GM18861 (cell line): ENCODE measurements around the gene GNAT2.

Source experiments
- ATAC-seq: cut with Tn5 transposase; IDR thresholded peaks from one replicate; pipeline ENCODE4 v1.9.1; 2021; ENCODE audit not compliant: unreplicated experiment

GNAT2 gene

GRCh38 chr1:109642626-109643025, 23.2 kb upstream of the GNAT2 start:
- no peak for ATAC-seq

- no peak for ATAC-seq
Measured at GRCh38 chr1:109641861-109642260, 22.4 kb upstream of the GNAT2 start.

GRCh38 chr1:109641078-109641740, 21.8 kb upstream of the GNAT2 start:
- ATAC-seq, result no peak

GRCh38 chr1:109640285-109640865, 21.0 kb upstream of the GNAT2 start:
- no peak for ATAC-seq

GRCh38 chr1:109639841-109640184, 20.4 kb upstream of the GNAT2 start:
- ATAC-seq, result no peak

- ATAC-seq, result no peak
Measured at GRCh38 chr1:109639063-109639840, 19.8 kb upstream of the GNAT2 start.

- ATAC-seq, result no peak
Measured at GRCh38 chr1:109637446-109637845, 18.0 kb upstream of the GNAT2 start.

- no peak for ATAC-seq
Measured at GRCh38 chr1:109636201-109636952, 17.0 kb upstream of the GNAT2 start.

GRCh38 chr1:109635862-109636200, 16.4 kb upstream of the GNAT2 start:
- no peak for ATAC-seq

- no peak for ATAC-seq
Measured at GRCh38 chr1:109634771-109635750, 15.6 kb upstream of the GNAT2 start.

- ATAC-seq, result no peak
Measured at GRCh38 chr1:109634292-109634691, 14.9 kb upstream of the GNAT2 start.

- no peak for ATAC-seq
Measured at GRCh38 chr1:109632671-109633346, 13.4 kb upstream of the GNAT2 start.

- ATAC-seq, result no peak
Measured at GRCh38 chr1:109631513-109632505, 12.4 kb upstream of the GNAT2 start.

GRCh38 chr1:109630898-109631512, 11.6 kb upstream of the GNAT2 start:
- ATAC-seq, result no peak

- no peak for ATAC-seq
Measured at GRCh38 chr1:109630081-109630897, 10.9 kb upstream of the GNAT2 start.

GRCh38 chr1:109629372-109630030, 10.1 kb upstream of the GNAT2 start:
- ATAC-seq, result no peak
